Kidney (tissue), 14 donors: ENCODE measurements around the gene DDX27. TPM values are rescaled to one million over a fixed set of nuclear protein-coding genes. Genes with fewer than 3 reads are reported as not detected.

Experiments
- DNase-seq, 5 donors: peaks; one replicate each; pipeline ENCODE4 v3.0.0-alpha.2; 2013 to 2020
- FAIRE-seq: peaks from 2 replicates; lab custom pipeline; 2012; peaks lifted over from hg19 to GRCh38; lab: Jason Lieb, UNC
- H3K27ac ChIP-seq, 2 donors: one replicate each; pipeline ENCODE4 v1.7.0; 2013; ENCODE audit warnings: low read depth in 2 of 2, low read length in 2 of 2, inconsistent platforms in 1 of 2
- H3K27me3 ChIP-seq: one replicate; pipeline ENCODE4 v1.7.1; 2013; ENCODE audit warnings: low read length, inconsistent platforms; ENCODE audit not compliant: control insufficient read depth, insufficient read depth
- H3K36me3 ChIP-seq, 3 donors: one replicate each; pipeline versions ENCODE4 v1.7.0 to v1.7.1; 2013; ENCODE audit warnings: low read length in 3 of 3, control low read depth in 1 of 3, inconsistent platforms in 1 of 3; ENCODE audit not compliant: insufficient read depth in 3 of 3, control insufficient read depth in 2 of 3
- H3K4me1 ChIP-seq, 3 donors: one replicate each; pipeline versions ENCODE4 v1.7.0 to v1.7.1; 2013; ENCODE audit warnings: low read length in 3 of 3, inconsistent platforms in 1 of 3, low read depth in 1 of 3; ENCODE audit not compliant: control insufficient read depth in 2 of 3, insufficient read depth in 2 of 3
- H3K4me3 ChIP-seq, 3 donors: one replicate each; pipeline versions ENCODE4 v1.7.0 to v1.8.1; 2013; ENCODE audit warnings: low read length in 3 of 3, control low read depth in 1 of 3, inconsistent platforms in 1 of 3
- H3K9ac ChIP-seq, 3 donors: one replicate each; pipeline versions ENCODE4 v1.7.0 to v1.7.1; 2013; ENCODE audit warnings: low read length in 3 of 3, control low read depth in 1 of 3, inconsistent platforms in 1 of 3
- H3K9me3 ChIP-seq, 3 donors: one replicate each; pipeline versions ENCODE4 v1.7.0 to v1.7.1; 2013; ENCODE audit warnings: low read length in 3 of 3, control low read depth in 1 of 3, inconsistent platforms in 1 of 3; ENCODE audit not compliant: control insufficient read depth in 2 of 3, insufficient read depth in 1 of 3
- intact Hi-C: fragments of 100-400 bp; cut with DNase I; formaldehyde crosslinking; loops from one replicate; pipeline ENCODE4 v1.11.1; 2022
- polyA plus RNA-seq: library from polyadenylated mRNA; stranded (reverse); fragments of 350-450 nt; fragmentation: Illumina TruSeq; extraction: RNeasy Lipid Tissue Mini Kit (QIAGEN cat#74804); gene quantifications from one replicate; pipeline ENCODE4 v1.2.3, GENCODE V29; 2014; ENCODE audit warnings: low read depth, low replicate concordance; ENCODE audit not compliant: insufficient read depth
- total RNA-seq: library from RNA; stranded (reverse); fragmentation: NEBNext Ultra II Directional; extraction: Animal tissue kit (Norgen Biotek cat#: 25700); gene quantifications from one replicate; pipeline ENCODE4 v1.2.1, GENCODE V29; 2021
- TF ChIP-seq, protein P1 (sequence below): IDR thresholded peaks from 3 replicates; pipeline ENCODE4 v1.5.1; 2012; ENCODE audit warnings: mild to moderate bottlenecking, moderate library complexity, borderline replicate concordance; ENCODE audit not compliant: insufficient read depth; ENCODE audit errors: extremely low read depth
- donor health status: control.
- donor health status: control.
- donor health status: control.
- donor health status: control.
- donor health status: control.
- donor health status: DM: yes; HTN: yes; CAD: no.
- donor health status: Normal renal cell carcinoma (clear cell type).

Gene DDX27
- total and polyA plus RNA-seq, 2 donors from 2014 or later = 22.8 to 30.6 TPM

DNA sequence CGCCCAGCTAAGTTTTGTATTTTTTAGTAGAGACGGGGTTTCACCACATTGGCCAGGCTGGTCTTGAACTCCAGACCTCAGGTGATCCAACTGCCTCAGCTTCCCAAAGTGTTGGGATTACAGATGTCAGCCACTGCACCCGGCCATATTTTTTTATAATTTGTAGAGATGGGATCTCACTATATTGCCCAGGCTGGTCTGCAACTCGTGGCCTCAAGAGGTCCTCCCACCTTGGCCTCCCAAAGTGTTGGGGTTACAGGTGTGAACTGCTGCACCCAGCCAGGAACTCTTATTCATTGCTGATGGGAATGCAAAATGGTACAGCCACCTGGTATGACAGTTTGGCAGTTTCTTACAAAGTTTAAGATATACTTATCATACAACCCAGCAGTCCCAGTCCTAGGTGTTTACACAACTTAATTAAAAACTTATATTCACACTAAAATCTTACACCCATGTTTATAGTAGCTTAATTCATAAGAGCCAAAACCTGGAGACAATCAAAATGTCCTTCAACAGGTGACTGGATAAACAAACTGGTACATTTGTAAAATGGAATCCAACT lies 19.4 kb upstream of the DDX27 start:
- Histone ChIP-seq H3K27ac (no peak overlapping the region), H3K9ac (no peak overlapping the region), H3K4me3 (no peak overlapping the region), H3K4me1 (no peaks in the 10 kb centered on the region), H3K36me3 (no peaks in the 10 kb centered on the region), H3K27me3 (no peaks in the 10 kb centered on the region), H3K9me3 (no peaks in the 10 kb centered on the region)
- TF ChIP-seq, protein P1, sequence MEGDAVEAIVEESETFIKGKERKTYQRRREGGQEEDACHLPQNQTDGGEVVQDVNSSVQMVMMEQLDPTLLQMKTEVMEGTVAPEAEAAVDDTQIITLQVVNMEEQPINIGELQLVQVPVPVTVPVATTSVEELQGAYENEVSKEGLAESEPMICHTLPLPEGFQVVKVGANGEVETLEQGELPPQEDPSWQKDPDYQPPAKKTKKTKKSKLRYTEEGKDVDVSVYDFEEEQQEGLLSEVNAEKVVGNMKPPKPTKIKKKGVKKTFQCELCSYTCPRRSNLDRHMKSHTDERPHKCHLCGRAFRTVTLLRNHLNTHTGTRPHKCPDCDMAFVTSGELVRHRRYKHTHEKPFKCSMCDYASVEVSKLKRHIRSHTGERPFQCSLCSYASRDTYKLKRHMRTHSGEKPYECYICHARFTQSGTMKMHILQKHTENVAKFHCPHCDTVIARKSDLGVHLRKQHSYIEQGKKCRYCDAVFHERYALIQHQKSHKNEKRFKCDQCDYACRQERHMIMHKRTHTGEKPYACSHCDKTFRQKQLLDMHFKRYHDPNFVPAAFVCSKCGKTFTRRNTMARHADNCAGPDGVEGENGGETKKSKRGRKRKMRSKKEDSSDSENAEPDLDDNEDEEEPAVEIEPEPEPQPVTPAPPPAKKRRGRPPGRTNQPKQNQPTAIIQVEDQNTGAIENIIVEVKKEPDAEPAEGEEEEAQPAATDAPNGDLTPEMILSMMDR = no peak
- no peak for DNase-seq
- intact Hi-C loops = no loop called here
- no peak for FAIRE-seq

GRCh38 chr20:49203011-49203410 lies 16.2 kb upstream of the DDX27 start:
- no peak overlapping the region for H3K9ac ChIP-seq
- H3K36me3 ChIP-seq = no peaks in the 10 kb centered on the region
- FAIRE-seq (no peak), DNase-seq (no peak)
- no peaks in the 10 kb centered on the region for H3K4me1 ChIP-seq
- no peak overlapping the region for H3K4me3 ChIP-seq
- H3K9me3 ChIP-seq = no peaks in the 10 kb centered on the region
- intact Hi-C loops = no loop called here
- TF ChIP-seq, protein P1 = no peak
- no peaks in the 10 kb centered on the region for H3K27me3 ChIP-seq
- H3K27ac ChIP-seq = no peak overlapping the region

- no peak overlapping the region for H3K27ac ChIP-seq
- no peak overlapping the region for H3K4me3 ChIP-seq
- no peaks in the 10 kb centered on the region for H3K9me3 ChIP-seq
- no peaks in the 10 kb centered on the region for H3K27me3 ChIP-seq
- intact Hi-C loops = no loop called here
- no peaks in the 10 kb centered on the region for H3K36me3 ChIP-seq
- TF ChIP-seq, protein P1 = no peak
- H3K4me1 ChIP-seq = no peaks in the 10 kb centered on the region
- DNase-seq = no peak
- no peak overlapping the region for H3K9ac ChIP-seq
- no peak for FAIRE-seq
Observed at GRCh38 chr20:49203746-49204145, 15.5 kb upstream of the DDX27 start.

GRCh38 chr20:49207076-49207475 lies 12.1 kb upstream of the DDX27 start:
- FAIRE-seq (no peak), DNase-seq (no peak)
- TF ChIP-seq, protein P1 = no peak

More at GRCh38 chr20:49207076-49207475, 12.1 kb upstream of the DDX27 start:
- Histone ChIP-seq H3K4me3 (no peak overlapping the region), H3K27me3 (no peaks in the 10 kb centered on the region), H3K27ac (no peak overlapping the region), H3K9me3 (no peaks in the 10 kb centered on the region), H3K4me1 (no peaks in the 10 kb centered on the region), H3K9ac (no peak overlapping the region), H3K36me3 (no peaks in the 10 kb centered on the region)
- intact Hi-C loops = no loop called here
